Middle frontal gyrus (tissue), 1 donor: ENCODE data around the gene RPGRIP1L.

Source experiments
- DNase-seq: peaks from one replicate; pipeline ENCODE4 v3.0.0-alpha.2; 2015; ENCODE audit warnings: low spot score; ENCODE audit errors: extremely low spot score

RPGRIP1L gene

GRCh38 chr16:53664724-53665345 is 38.8 kb downstream of the RPGRIP1L start:
- DNase-seq, result no peak

- no peak for DNase-seq
Measured at GRCh38 chr16:53662072-53662471, 41.6 kb downstream of the RPGRIP1L start.

- DNase-seq, result no peak
Measured at GRCh38 chr16:53654946-53655345, 48.7 kb downstream of the RPGRIP1L start.

DNA sequence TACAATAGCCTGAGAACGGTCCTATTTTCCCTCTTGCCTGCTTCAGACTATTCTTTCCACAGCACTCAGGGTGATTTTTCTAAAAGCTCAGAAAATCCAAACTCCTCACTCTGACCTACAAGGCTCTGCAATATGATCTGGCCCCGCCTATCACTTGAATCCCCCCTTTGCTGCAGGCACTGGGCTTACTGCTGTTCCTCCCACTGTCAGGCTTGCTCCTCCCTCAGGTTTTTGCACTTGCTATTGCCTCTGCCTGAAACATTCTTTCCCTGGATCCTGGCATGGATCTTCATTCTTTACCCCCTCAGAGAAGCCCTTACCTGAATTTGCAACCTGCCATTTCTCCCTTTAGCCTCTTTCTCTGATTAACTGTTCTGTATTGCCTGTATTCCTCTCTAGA is 52.3 kb downstream of the RPGRIP1L start:
- DNase-seq, result no peak

GRCh38 chr16:53646506-53646905 is 57.2 kb downstream of the RPGRIP1L start:
- DNase-seq, result no peak

GRCh38 chr16:53643474-53643873 is 60.2 kb downstream of the RPGRIP1L start:
- no peak for DNase-seq

GRCh38 chr16:53642094-53642493 is 61.6 kb downstream of the RPGRIP1L start:
- DNase-seq, result no peak

- no peak for DNase-seq
Measured at GRCh38 chr16:53636978-53637377, 66.7 kb downstream of the RPGRIP1L start.

DNA sequence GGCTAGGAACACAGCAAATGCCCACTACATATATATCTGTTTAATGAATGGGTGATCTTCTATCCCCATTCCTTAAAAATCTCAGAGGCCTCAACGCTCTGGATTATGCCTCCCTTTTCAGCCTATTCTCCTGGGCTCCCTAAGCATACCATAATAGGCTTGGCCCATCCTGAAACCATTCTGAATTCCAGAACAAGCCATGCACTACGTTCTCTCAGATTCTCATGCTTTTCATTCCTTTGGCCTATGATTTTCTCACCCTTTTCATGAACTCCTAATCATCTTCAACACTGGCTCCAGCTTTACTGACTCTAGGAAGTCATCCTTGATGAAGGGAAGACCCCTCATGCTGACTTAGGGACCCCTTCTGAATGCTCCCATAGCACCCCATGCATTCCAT is 71.1 kb downstream of the RPGRIP1L start:
- DNase-seq, result no peak

DNA sequence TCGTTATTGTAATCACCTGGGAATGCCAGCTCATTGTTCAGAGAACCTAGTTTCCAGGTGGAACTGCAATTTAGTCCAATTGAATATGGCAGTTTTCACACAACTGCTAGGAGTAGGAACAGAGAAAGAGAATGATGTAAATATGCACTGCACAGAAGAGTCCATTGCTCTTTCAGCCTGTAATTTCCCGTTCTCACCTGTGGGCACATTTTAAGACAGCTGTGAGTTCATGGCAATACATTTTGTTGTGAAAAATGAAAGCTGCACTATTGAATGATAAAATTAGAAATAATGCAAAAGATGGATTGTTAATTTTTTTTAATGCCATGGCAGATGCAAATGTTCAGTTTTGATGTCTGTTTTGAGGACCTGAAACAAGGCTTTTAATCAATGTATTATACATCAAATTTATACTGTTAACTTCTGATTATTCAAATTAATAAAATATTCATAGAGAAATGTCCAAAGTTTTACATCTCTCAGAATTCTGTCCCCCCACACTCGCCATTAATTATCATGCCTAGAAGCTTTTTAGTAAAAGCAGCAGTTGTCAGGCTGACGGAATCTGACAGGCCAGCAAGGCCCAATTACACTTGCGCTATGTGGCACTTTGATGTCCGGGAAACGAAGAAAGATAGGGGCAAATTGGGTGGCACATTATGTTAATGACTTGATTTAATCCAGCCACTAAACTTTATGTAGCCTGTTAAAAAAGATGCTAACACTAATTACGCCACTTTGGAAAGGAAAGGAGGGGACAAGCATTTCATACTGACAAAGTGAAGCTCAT is 72.2 kb downstream of the RPGRIP1L start:
- DNase-seq, result no peak

DNA sequence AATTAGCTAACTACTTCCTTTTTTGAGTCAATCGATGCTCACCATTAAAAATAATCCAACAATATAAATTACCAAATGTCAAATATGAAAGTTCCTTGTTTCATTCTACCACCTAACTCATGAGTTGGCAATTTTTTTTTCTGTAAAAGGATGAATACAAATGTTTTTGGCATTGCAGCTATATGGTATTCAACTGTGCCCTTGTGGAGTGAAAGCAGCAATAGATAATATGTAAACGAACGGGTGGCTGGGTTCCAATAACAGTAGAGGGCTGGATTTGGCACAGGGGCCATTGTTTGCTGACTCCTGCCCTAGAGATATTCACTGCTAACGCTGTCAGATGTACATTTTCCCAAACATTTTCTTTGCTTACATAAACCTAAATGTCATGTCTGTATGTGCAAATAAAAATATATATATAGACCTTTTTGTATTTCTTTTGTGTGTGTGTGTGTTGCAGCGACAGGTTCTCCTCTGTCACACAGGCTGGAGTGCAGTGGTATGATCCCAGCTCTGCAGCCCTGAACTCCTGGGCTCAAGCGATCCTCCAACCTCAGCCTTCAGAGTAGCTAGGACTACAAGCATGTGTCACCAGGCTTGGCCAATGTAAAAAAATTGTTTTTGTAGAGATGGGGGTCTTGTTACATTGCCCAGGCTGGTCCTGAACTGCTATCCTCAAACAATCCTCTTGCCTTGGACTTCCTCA is 73.9 kb downstream of the RPGRIP1L start:
- no peak for DNase-seq

DNA sequence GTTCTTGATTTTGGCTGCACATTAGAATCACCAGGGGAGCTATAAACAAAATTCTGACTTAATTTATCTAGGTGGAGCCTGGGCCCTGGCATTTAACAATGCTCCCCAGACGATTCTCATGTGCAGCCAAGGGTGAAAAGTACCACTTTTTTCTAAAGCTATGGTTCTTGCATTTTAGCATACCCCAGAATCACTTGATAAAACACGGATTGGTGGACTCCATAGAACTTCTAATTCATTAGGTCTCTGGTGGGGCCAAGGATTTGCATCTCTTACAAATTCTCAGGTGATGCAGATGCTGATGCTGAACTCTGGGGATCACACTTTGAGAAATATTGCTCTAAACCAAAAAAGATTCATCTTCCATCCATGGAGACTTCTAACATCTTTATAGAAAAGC is 74.5 kb downstream of the RPGRIP1L start:
- no peak for DNase-seq

GRCh38 chr16:53626811-53627210 is 76.8 kb downstream of the RPGRIP1L start:
- DNase-seq, result no peak

GRCh38 chr16:53626161-53626560 is 77.5 kb downstream of the RPGRIP1L start:
- DNase-seq, result no peak

DNA sequence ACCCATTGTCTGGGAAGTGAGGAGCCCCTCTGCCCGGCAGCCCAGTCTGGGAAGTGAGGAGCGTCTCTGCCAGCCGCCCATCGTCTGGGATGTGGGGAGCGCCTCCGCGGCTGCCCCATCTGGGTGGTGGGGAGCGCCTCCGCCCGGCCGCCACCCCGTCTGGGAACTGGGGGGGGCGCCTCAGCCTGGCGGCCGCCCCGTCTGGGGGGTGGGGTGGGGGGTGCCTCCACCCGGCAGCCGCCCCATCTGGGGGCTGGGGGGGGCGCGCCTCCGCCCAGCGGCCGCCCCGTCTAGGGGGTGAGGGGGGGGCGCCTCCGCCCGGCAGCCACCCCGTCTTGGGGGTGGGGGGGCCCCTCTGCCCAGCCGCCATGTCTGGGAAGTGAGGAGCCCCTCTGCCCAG is 78.4 kb downstream of the RPGRIP1L start:
- DNase-seq, result no peak

GRCh38 chr16:53622315-53622714 is 81.3 kb downstream of the RPGRIP1L start:
- DNase-seq, result no peak

GRCh38 chr16:53620476-53620875 is 83.2 kb downstream of the RPGRIP1L start:
- no peak for DNase-seq

GRCh38 chr16:53619235-53619634 is 84.4 kb downstream of the RPGRIP1L start:
- no peak for DNase-seq

DNA sequence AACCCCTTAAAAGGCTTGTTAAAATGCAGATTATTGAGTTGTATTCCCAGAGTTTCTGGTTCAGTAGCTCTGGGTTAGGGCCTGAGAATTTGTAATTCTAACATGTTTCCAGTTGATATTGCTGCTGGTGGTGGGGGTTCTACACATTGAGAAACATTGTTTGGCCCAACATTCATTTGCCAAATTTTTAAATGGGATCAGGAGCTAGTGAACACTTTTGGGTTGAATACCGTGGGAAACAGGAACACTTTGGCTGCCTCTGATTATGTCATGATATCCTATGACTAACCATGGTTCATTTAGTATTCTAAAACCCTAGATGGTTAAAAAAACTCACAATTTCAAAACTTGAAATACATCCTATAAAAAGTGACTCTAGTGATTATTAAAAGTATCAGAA is 89.3 kb downstream of the RPGRIP1L start:
- no peak for DNase-seq

DNA sequence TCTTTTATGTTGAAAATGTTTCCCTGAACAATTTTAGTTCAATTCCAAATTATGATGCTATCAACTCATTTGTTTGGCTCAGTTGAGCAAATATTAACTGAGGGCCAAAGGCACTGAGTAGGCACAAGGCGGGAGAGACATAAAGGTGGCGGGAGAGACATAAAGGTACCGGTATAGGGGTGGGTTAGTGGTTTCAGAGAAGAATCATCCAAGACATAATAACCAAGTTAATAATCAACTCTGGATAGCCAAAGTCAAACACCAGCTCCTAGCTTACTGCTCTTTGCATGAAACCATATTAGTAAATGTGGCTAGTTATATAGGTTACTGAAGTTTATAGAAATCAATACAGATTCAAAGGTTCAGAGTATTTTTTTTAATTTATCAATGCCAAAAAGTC is 91.7 kb downstream of the RPGRIP1L start:
- no peak for DNase-seq

DNA sequence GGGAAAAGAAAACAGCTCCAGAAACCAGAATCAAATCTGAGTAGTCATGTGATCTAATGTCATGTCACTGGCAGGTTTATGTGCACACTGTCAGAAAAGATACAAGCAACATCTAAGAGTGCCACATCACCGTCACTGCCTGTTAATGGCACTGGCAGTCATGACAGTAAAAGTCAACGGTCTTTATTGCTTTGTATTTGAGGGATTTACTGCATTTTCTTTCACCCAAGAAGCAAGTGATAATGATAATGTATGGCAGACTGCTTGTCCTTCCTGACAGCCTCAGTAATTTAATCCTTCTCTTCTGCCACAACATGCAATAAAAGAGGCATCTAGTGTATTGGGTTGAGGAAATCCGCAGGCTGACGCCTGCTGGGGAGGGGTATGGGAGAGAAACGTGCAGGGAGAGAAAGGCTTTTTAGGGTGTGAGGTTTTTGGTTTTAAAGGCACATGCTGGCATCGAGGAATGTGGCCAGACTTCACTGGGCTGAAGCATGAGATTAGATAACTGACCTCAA is 92.4 kb downstream of the RPGRIP1L start:
- DNase-seq, result no peak

GRCh38 chr16:53609536-53609935 is 94.1 kb downstream of the RPGRIP1L start:
- no peak for DNase-seq
